ENCODE measurements around the gene OPCML.

OPCML gene

GRCh38 chr11:133531971-133532651 is at the start of gene OPCML:
Gene OPCML, minus strand, starts transcription at chr11:133532501.
- DNase-seq, result no peak

- DNase-seq, result no peak
These were observed 48.8 kb upstream of the OPCML start for GRCh38 chr11:133581091-133581490.

GRCh38 chr11:133579165-133580031 is 47.1 kb upstream of the OPCML start:
- no peak for DNase-seq

- no peak for DNase-seq
These were observed 45.1 kb upstream of the OPCML start for GRCh38 chr11:133577403-133577802.

- DNase-seq, result no peak
These were observed 44.0 kb upstream of the OPCML start for GRCh38 chr11:133576351-133576750.

- no peak for DNase-seq
These were observed 40.8 kb upstream of the OPCML start for GRCh38 chr11:133573081-133573480.

GRCh38 chr11:133570376-133570775 is 38.1 kb upstream of the OPCML start:
- DNase-seq, result no peak

- DNase-seq, result no peak
These were observed 31.3 kb upstream of the OPCML start for GRCh38 chr11:133563505-133564025.

GRCh38 chr11:133560472-133560855 is 28.2 kb upstream of the OPCML start:
- DNase-seq, result no peak

GRCh38 chr11:133559833-133560471 is 27.7 kb upstream of the OPCML start:
- DNase-seq, result no peak

GRCh38 chr11:133559382-133559781 is 27.1 kb upstream of the OPCML start:
- no peak for DNase-seq

- no peak for DNase-seq
These were observed 22.7 kb upstream of the OPCML start for GRCh38 chr11:133555034-133555433.

GRCh38 chr11:133553885-133554740 is 21.8 kb upstream of the OPCML start:
- DNase-seq, result no peak

- DNase-seq, result no peak
These were observed 20.6 kb upstream of the OPCML start for GRCh38 chr11:133552938-133553337.

- DNase-seq, result no peak
These were observed 18.8 kb upstream of the OPCML start for GRCh38 chr11:133551064-133551463.

- no peak for DNase-seq
These were observed 17.5 kb upstream of the OPCML start for GRCh38 chr11:133549826-133550225.

- DNase-seq, result no peak
These were observed 16.3 kb upstream of the OPCML start for GRCh38 chr11:133548641-133549040.

GRCh38 chr11:133547808-133548494 is 15.7 kb upstream of the OPCML start:
- DNase-seq, result no peak

- DNase-seq, result no peak
These were observed 13.0 kb upstream of the OPCML start for GRCh38 chr11:133545199-133545803.

GRCh38 chr11:133541720-133542095 is 9.4 kb upstream of the OPCML start:
- DNase-seq, result no peak

GRCh38 chr11:133541021-133541719 is 8.9 kb upstream of the OPCML start:
- DNase-seq, result no peak
